Stomach (tissue), 9 donors: Measurements from ENCODE around the gene PTGR1. TPM values are rescaled to one million over a fixed set of nuclear protein-coding genes. Genes with fewer than 3 reads are reported as not detected.
"Not testable (repeated sequence)": the region's sequence is repeated elsewhere in the genome, so short reads cannot be mapped to it uniquely, and the experiment has no call there.

Experiments
- DNase-seq, 2 donors: peaks; one replicate each; pipeline versions ENCODE4 v3.0.0 to v3.0.0-alpha.2; 2013 to 2019
- H3K27ac ChIP-seq, 5 donors: fragments of 200-600 bp in 4 of 5; sonication (generic) in 4 of 5; one replicate each; pipeline ENCODE4 v1.5.1; 2013 to 2019; ENCODE audit warnings: mild to moderate bottlenecking in 1 of 5, moderate library complexity in 1 of 5
- H3K27me3 ChIP-seq, 3 donors: fragments of 200-600 bp; sonication (generic); one replicate each; pipeline ENCODE4 v1.5.1; 2017 to 2019; ENCODE audit warnings: mixed run types in 1 of 3
- H3K36me3 ChIP-seq, 4 donors: fragments of 200-600 bp; sonication (generic); 1 replicate in 3 of 4; 2 replicates in 1 of 4; pipeline ENCODE4 v1.5.1; 2016 to 2019
- H3K4me1 ChIP-seq, 4 donors: fragments of 200-600 bp; sonication (generic); one replicate each; pipeline ENCODE4 v1.5.1; 2016 to 2019
- H3K4me3 ChIP-seq, 4 donors: fragments of 200-600 bp; sonication (generic) in 3 of 4; one replicate each; pipeline ENCODE4 v1.5.1; 2016 to 2019; ENCODE audit warnings: mild to moderate bottlenecking in 1 of 4
- H3K9me3 ChIP-seq, 4 donors: fragments of 200-600 bp; sonication (generic); one replicate each; pipeline ENCODE4 v1.5.1; 2016 to 2019
- EP300 ChIP-seq: sonication (generic); formaldehyde crosslinking; IDR thresholded peaks from one replicate; pipeline ENCODE4 v1.6.1; 2017; ENCODE audit warnings: antibody characterized with exemption
- POLR2A ChIP-seq, 4 donors: fragments of 450-650 bp; IDR thresholded peaks; one replicate each; pipeline ENCODE4 v1.6.1; 2016; ENCODE audit warnings: antibody characterized with exemption in 4 of 4, control low read depth in 2 of 4, mild to moderate bottlenecking in 1 of 4, moderate library complexity in 1 of 4
- POLR2AphosphoS5 ChIP-seq, 3 donors: sonication (generic); formaldehyde crosslinking; IDR thresholded peaks; one replicate each; pipeline ENCODE4 v1.6.1; 2016; ENCODE audit warnings: antibody characterized with exemption in 3 of 3
- WGBS, 5 donors: extraction: QIAGEN DNeasy Blood & Tissue Kit in 3 of 5; methylation state at CpG; one replicate each; pipeline versions ENCODE4 v1.1.5 to v1.1.7; 2013 to 2018; 5-methylcytosine and 5-hydroxymethylcytosine counted together
- intact Hi-C: fragments of 100-400 bp; cut with DNase I; formaldehyde crosslinking; loops from one replicate; pipeline ENCODE4 v1.15.1; 2023; ENCODE audit warnings: low total_unique reads
- polyA plus RNA-seq, 3 donors: library from polyadenylated mRNA; stranded (reverse); fragments of 200-250 nt; gene quantifications; one replicate each; pipeline ENCODE4 v1.2.3, GENCODE V29; 2013
- total RNA-seq, 5 donors: library from RNA; depleted of rRNA; stranded (reverse); fragments of >200 nt; gene quantifications; one replicate each; pipeline versions ENCODE4 v1.1.0 to v1.2.3, GENCODE V29; 2014 to 2016
- TF ChIP-seq, protein P1 (sequence below), 7 experiments: fragments of 450-650 bp in 4 of 7; fragments of 200-600 bp in 3 of 7; sonication (generic) in 3 of 7; IDR thresholded peaks; one replicate each; pipeline ENCODE4 v1.5.1; 2016 to 2019; ENCODE audit warnings: antibody characterized with exemption in 7 of 7, control low read depth in 2 of 7, mild to moderate bottlenecking in 1 of 7
- donor health status: healthy with polysubstance abuse.
- donor health status: Bipolar disorder and iron deficiency.
- donor health status: healthy.

PTGR1 gene
- total and polyA plus RNA-seq, 8 donors: 31.1 to 378 (median 133) TPM

DNA sequence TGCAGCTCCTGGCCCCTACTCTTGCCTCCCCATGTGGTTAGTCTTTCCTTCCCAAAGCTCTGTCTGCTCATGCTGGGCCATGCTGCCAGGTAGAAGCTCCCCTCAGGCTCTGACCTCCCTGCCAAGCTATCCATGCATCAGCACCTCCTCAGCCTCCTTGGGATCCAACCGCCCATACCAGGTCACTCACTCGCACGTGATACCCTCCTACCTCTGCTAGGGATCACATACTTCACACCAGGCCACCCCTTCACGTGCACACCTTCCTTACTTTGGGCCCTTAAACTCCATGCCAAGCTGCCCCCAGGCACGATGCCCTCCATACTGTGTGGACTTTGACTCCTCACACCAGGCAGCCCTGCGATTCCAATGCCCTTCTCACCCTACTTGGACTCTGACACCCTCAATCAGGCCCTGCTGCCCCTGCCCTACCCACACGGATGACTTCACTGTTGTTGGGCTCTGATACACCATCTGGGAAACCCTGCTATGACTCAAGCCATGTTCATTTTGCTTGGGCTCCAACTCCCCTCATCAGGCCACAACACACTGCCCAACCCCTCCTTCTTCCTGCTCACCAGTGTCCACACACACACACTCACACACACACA, 40.3 kb downstream of the PTGR1 start:
- no peak for DNase-seq

GRCh38 chr9:111555425-111555824, 44.0 kb downstream of the PTGR1 start:
- Histone ChIP-seq H3K9me3 (peaks cover 9 to 78% (median 54%) of the 10 kb centered on the region in 4 donors), H3K36me3 (peaks cover 0 to 66% (median 21%) of the 10 kb centered on the region in 4 donors)
- H3K4me3 ChIP-seq, intact Hi-C loops, H3K27ac ChIP-seq, H3K4me1 ChIP-seq, H3K27me3 ChIP-seq, DNase-seq: not testable (repeated sequence)
- WGBS, 5 donors: 87 to 94% (median 91%) methylated on average over 2 of the region's 2 CpGs

More for the DNA sequence above, 40.3 kb downstream of the PTGR1 start:
- Histone ChIP-seq H3K4me1 (no peaks in the 10 kb centered on the region), H3K27me3 (no peaks in the 10 kb centered on the region), H3K9me3 (peaks cover 9 to 42% (median 31%) of the 10 kb centered on the region in 4 donors), H3K4me3 (no peak overlapping the region), H3K36me3 (peaks cover 5 to 64% (median 36%) of the 10 kb centered on the region in 4 donors), H3K27ac (no peak overlapping the region)
- intact Hi-C loops: no loop called here
- TF ChIP-seq POLR2A (IDR thresholded peaks at IDR 0.05) (no peak), EP300 (no peak), POLR2AphosphoS5 (IDR thresholded peaks at IDR 0.05) (no peak)
- TF ChIP-seq, protein P1, sequence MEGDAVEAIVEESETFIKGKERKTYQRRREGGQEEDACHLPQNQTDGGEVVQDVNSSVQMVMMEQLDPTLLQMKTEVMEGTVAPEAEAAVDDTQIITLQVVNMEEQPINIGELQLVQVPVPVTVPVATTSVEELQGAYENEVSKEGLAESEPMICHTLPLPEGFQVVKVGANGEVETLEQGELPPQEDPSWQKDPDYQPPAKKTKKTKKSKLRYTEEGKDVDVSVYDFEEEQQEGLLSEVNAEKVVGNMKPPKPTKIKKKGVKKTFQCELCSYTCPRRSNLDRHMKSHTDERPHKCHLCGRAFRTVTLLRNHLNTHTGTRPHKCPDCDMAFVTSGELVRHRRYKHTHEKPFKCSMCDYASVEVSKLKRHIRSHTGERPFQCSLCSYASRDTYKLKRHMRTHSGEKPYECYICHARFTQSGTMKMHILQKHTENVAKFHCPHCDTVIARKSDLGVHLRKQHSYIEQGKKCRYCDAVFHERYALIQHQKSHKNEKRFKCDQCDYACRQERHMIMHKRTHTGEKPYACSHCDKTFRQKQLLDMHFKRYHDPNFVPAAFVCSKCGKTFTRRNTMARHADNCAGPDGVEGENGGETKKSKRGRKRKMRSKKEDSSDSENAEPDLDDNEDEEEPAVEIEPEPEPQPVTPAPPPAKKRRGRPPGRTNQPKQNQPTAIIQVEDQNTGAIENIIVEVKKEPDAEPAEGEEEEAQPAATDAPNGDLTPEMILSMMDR (IDR thresholded peaks at IDR 0.05): no peak
- 79 to 93% (median 91%) methylated on average over 7 of the region's 7 CpGs for WGBS, 5 donors

DNA sequence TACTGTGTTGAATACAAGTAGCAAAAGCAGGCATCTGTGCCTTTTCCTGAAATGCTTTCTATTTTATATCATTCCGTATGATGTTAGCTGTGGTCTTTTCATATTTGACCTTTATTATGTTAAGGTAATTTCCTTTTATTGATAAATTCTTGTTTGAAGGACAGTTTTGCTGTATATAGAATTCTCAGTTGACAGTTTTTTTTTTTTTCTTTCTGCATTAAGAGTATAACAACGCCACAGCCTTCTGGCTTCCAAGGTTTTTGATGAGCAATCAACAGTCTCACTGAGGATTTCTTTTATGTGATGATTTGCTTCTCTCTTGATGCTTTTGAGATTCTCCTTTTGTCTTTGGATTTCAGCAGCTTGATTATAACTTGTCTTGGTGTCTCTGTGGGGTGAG, 50.8 kb downstream of the PTGR1 start:
- Histone ChIP-seq H3K36me3 (peaks cover 0 to 92% (median 28%) of the 10 kb centered on the region in 4 donors), H3K27me3 (no peaks in the 10 kb centered on the region), H3K4me1 (no peaks in the 10 kb centered on the region), H3K9me3 (peaks cover 36 to 99% (median 85%) of the 10 kb centered on the region in 4 donors), H3K4me3 (no peak overlapping the region), H3K27ac (no peak overlapping the region)
- intact Hi-C loops: no loop called here
- TF ChIP-seq POLR2A (IDR thresholded peaks at IDR 0.05): no peak
- TF ChIP-seq, protein P1 (IDR thresholded peaks at IDR 0.05): no peak
- no peak for TF ChIP-seq EP300
- no peak for TF ChIP-seq POLR2AphosphoS5 (IDR thresholded peaks at IDR 0.05)
- no peak for DNase-seq
- WGBS, 5 donors: 95 to 100% (median 98%) methylated on average over 2 of the region's 2 CpGs

DNA sequence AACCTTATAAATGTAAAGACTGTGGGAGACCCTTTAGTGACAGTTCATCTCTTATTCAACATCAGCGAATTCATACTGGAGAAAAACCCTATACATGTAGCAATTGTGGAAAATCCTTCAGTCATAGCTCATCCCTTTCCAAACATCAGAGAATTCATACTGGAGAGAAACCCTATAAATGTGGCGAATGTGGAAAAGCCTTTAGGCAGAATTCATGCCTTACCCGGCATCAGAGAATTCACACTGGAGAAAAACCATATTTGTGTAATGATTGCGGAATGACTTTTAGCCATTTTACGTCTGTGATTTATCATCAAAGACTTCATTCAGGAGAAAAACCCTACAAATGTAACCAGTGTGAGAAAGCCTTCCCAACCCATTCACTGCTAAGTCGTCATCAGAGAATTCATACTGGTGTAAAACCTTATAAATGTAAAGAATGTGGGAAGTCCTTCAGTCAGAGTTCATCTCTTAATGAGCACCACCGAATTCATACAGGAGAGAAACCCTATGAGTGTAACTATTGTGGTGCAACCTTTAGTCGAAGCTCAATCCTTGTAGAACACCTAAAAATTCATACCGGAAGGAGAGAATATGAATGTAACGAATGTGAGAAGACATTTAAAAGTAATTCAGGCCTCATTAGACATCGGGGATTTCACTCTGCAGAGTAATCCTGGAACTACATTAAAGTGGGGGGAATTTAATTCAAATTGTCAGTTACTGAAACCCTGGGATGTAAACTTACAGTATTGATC, 56.8 kb downstream of the PTGR1 start:
- TF ChIP-seq POLR2AphosphoS5 (IDR thresholded peaks at IDR 0.05) (no peak), EP300 (no peak), POLR2A (IDR thresholded peaks at IDR 0.05) (no peak)
- TF ChIP-seq, protein P1 (IDR thresholded peaks at IDR 0.05): no peak
- intact Hi-C loops: no loop called here
- WGBS, 5 donors: 92 to 96% (median 94%) methylated on average over 11 of the region's 11 CpGs
- Histone ChIP-seq H3K27me3 (no peaks in the 10 kb centered on the region), H3K4me1 (no peaks in the 10 kb centered on the region), H3K4me3 (no peak overlapping the region), H3K9me3 (peaks cover 56 to 100% (median 96%) of the 10 kb centered on the region in 4 donors), H3K36me3 (peaks cover 21 to 96% (median 47%) of the 10 kb centered on the region in 4 donors), H3K27ac (no peak overlapping the region)
- DNase-seq: no peak
